Tibial nerve (tissue), 3 donors: ENCODE measurements around the gene ALPK3.

Source experiments
- POLR2A ChIP-seq, 2 donors: fragments of 450-650 bp; IDR thresholded peaks; one replicate each; pipeline ENCODE4 v1.6.1; 2017; ENCODE audit warnings: antibody characterized with exemption in 2 of 2, mild to moderate bottlenecking in 2 of 2, moderate library complexity in 2 of 2
- TF ChIP-seq, protein P1 (sequence below), 5 experiments: fragments of 200-600 bp in 3 of 5; fragments of 450-650 bp in 2 of 5; sonication (generic) in 3 of 5; IDR thresholded peaks; one replicate each; pipeline ENCODE4 v1.5.1; 2016 to 2019; ENCODE audit warnings: antibody characterized with exemption in 5 of 5, mild to moderate bottlenecking in 3 of 5, moderate library complexity in 2 of 5

GRCh38 chr15:84914909-84915605, 97.9 kb downstream of the ALPK3 start:
- TF ChIP-seq, protein P1, sequence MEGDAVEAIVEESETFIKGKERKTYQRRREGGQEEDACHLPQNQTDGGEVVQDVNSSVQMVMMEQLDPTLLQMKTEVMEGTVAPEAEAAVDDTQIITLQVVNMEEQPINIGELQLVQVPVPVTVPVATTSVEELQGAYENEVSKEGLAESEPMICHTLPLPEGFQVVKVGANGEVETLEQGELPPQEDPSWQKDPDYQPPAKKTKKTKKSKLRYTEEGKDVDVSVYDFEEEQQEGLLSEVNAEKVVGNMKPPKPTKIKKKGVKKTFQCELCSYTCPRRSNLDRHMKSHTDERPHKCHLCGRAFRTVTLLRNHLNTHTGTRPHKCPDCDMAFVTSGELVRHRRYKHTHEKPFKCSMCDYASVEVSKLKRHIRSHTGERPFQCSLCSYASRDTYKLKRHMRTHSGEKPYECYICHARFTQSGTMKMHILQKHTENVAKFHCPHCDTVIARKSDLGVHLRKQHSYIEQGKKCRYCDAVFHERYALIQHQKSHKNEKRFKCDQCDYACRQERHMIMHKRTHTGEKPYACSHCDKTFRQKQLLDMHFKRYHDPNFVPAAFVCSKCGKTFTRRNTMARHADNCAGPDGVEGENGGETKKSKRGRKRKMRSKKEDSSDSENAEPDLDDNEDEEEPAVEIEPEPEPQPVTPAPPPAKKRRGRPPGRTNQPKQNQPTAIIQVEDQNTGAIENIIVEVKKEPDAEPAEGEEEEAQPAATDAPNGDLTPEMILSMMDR (IDR thresholded peaks at IDR 0.05): no peak
- no peak for TF ChIP-seq POLR2A (IDR thresholded peaks at IDR 0.05)
